Panc1 (cell line): ENCODE measurements around the gene CCDC28A. TPM values are rescaled to one million over a fixed set of nuclear protein-coding genes. Genes with fewer than 3 reads are reported as not detected.

ENCODE experiments used
- ATAC-seq: fragments of 200-7000 bp; cut with Tn5 transposase; 2 replicates; pipeline ENCODE4 v1.9.1; 2020; ENCODE audit warnings: mild to moderate bottlenecking, moderate library complexity
- BruUV-seq: library from RNA; stranded (reverse); fragments of 400-500 nt; replicated peaks from 2 replicates; lab custom pipeline; 2021; lab: Mats Ljungman, UMichigan
- CTCF ChIA-PET: fragments of 300-600 bp; sonication (Branson Sonifier 250); formaldehyde crosslinking; loops from one replicate; lab custom pipeline; 2022; ENCODE audit warnings: antibody characterized with exemption; lab: Charles Lee
- POLR2A ChIA-PET: fragments of 300-600 bp; sonication (Branson Sonifier 250); formaldehyde crosslinking; loops from one replicate; lab custom pipeline; 2022; ENCODE audit warnings: antibody characterized with exemption; lab: Charles Lee
- DNase-seq: peaks from one replicate; pipeline ENCODE4 v3.0.0-alpha.2; 2010; ENCODE audit warnings: low read depth, low spot score
- H3K27ac ChIP-seq: 2 replicates; pipeline ENCODE4 v1.5.1; 2011; ENCODE audit warnings: mild to moderate bottlenecking, low read length, inconsistent platforms
- H3K27me3 ChIP-seq: fragments of 200-500 bp; sonication (Bioruptor generic); 2 replicates; pipeline ENCODE4 v1.6.0; 2014; ENCODE audit warnings: low read length, inconsistent platforms; ENCODE audit not compliant: control insufficient read depth, insufficient read depth
- H3K36me3 ChIP-seq: fragments of 200-500 bp; sonication (Bioruptor generic); 2 replicates; pipeline ENCODE4 v1.5.1; 2014; ENCODE audit warnings: inconsistent platforms, mild to moderate bottlenecking, low read length, moderate library complexity; ENCODE audit not compliant: control insufficient read depth, insufficient read depth
- H3K4me1 ChIP-seq: 2 replicates; pipeline ENCODE4 v1.5.1; 2011; ENCODE audit warnings: inconsistent platforms, mild to moderate bottlenecking, low read length, moderate library complexity; ENCODE audit not compliant: control insufficient read depth, insufficient read depth
- H3K4me3 ChIP-seq, 2 experiments: 2 replicates each; pipeline ENCODE4 v1.5.1; 2011 to 2012; ENCODE audit warnings: low read depth in 2 of 2, low read length in 2 of 2, mild to moderate bottlenecking in 2 of 2, inconsistent platforms in 1 of 2, moderate library complexity in 1 of 2
- H3K9me3 ChIP-seq: fragments of 200-500 bp; sonication (Bioruptor generic); 2 replicates; pipeline ENCODE4 v1.5.1; 2014; ENCODE audit warnings: low read depth, mild to moderate bottlenecking, inconsistent platforms, low read length, moderate library complexity; ENCODE audit not compliant: control insufficient read depth, insufficient read depth
- CTCF ChIP-seq: fragments of 450-650 bp; IDR thresholded peaks from 2 replicates; pipeline ENCODE4 v1.5.1; 2017; ENCODE audit warnings: mild to moderate bottlenecking
- POLR2AphosphoS5 ChIP-seq: IDR thresholded peaks from 2 replicates; pipeline ENCODE4 v1.6.1; 2012; ENCODE audit warnings: mild to moderate bottlenecking, low read depth, low read length, moderate library complexity
- REST ChIP-seq, 2 experiments: IDR thresholded peaks; 2 replicates each; pipeline ENCODE4 v1.6.1; 2011 to 2012; ENCODE audit warnings: low read depth in 2 of 2, control low read depth in 1 of 2, low read length in 1 of 2, mild to moderate bottlenecking in 1 of 2, moderate library complexity in 1 of 2; ENCODE audit not compliant: insufficient read depth in 1 of 2
- SIN3A ChIP-seq: IDR thresholded peaks from 2 replicates; pipeline ENCODE4 v1.6.1; 2012; ENCODE audit warnings: low read depth, mild to moderate bottlenecking, low read length, moderate library complexity, borderline replicate concordance; ENCODE audit not compliant: insufficient read depth
- TCF7L2 ChIP-seq: IDR thresholded peaks from 2 replicates; pipeline ENCODE4 v1.6.1; 2011; ENCODE audit warnings: mild to moderate bottlenecking, low read depth, low read length, inconsistent platforms
- in situ Hi-C: cut with HindIII; loops from 2 replicates; pipeline ENCODE4 v1.10.0; 2016; ENCODE audit warnings: low sequenced_read_pairs, low pct_unique_long_range_greater_than_20kb
- intact Hi-C: fragments of 100-400 bp; cut with micrococcal nuclease; formaldehyde crosslinking; loops from one replicate; pipeline ENCODE4 v1.10.0; 2022; ENCODE audit not compliant: unreplicated experiment
- total RNA-seq: library from RNA; stranded (reverse); gene quantifications from one replicate; pipeline ENCODE4 v1.2.1, GENCODE V29; 2021; ENCODE audit not compliant: unreplicated experiment

CCDC28A gene
- total RNA-seq, 1 experiment from 2014 or later: 4.7 TPM

GRCh38 chr6:138752017-138752416, 21.6 kb upstream of the CCDC28A start:
- in situ Hi-C loops: no loop called here
- no peak for DNase-seq

GRCh38 chr6:138757136-138757535, 16.4 kb upstream of the CCDC28A start:
- DNase-seq (no peak), ATAC-seq (no peak)
- no TSS peak for BruUV-seq
- POLR2A ChIA-PET: no interaction called here
- in situ Hi-C loops: no loop called here
- H3K27ac ChIP-seq: no peak overlapping the region
- H3K4me1 ChIP-seq: no peaks in the 10 kb centered on the region
- CTCF ChIA-PET: no interaction called here
- no peak for TF ChIP-seq TCF7L2
- TF ChIP-seq REST (IDR thresholded peaks at IDR 0.05; ENCODE audit: insufficient read depth in 1 of 2, low read depth in 2 of 2, low read length in 1 of 2): no peak
- no peak for TF ChIP-seq SIN3A
- no peak for TF ChIP-seq POLR2AphosphoS5
- no peak for TF ChIP-seq CTCF
- intact Hi-C loops: no loop called here
- H3K9me3 ChIP-seq: no peaks in the 10 kb centered on the region
- no peaks in the 10 kb centered on the region for H3K36me3 ChIP-seq
- H3K4me3 ChIP-seq: no peak overlapping the region
- no peaks in the 10 kb centered on the region for H3K27me3 ChIP-seq

More at GRCh38 chr6:138752017-138752416, 21.6 kb upstream of the CCDC28A start:
- intact Hi-C loops: no loop called here
- TF ChIP-seq REST (IDR thresholded peaks at IDR 0.05; ENCODE audit: insufficient read depth in 1 of 2, low read depth in 2 of 2, low read length in 1 of 2): no peak
- no peak for TF ChIP-seq SIN3A
- TF ChIP-seq CTCF: no peak
- CTCF ChIA-PET: no interaction called here
- H3K4me1 ChIP-seq: no peaks in the 10 kb centered on the region
- H3K9me3 ChIP-seq: no peaks in the 10 kb centered on the region
- no peak overlapping the region for H3K4me3 ChIP-seq
- ATAC-seq: no peak
- POLR2A ChIA-PET: no interaction called here
- H3K36me3 ChIP-seq: no peaks in the 10 kb centered on the region
- no peaks in the 10 kb centered on the region for H3K27me3 ChIP-seq
- H3K27ac ChIP-seq: no peak overlapping the region
- BruUV-seq: no TSS peak
